OCI-LY7 (cell line): Measurements from ENCODE around the gene SHC1. TPM values are rescaled to one million over a fixed set of nuclear protein-coding genes. Genes with fewer than 3 reads are reported as not detected.

Experiments used
- BruUV-seq: library from RNA; stranded (reverse); fragments of 400-500 nt; replicated peaks from 2 replicates; lab custom pipeline; 2021; lab: Mats Ljungman, UMichigan
- CTCF ChIA-PET: fragments of 300-600 bp; sonication (Branson Sonifier 250); formaldehyde crosslinking; loops from one replicate; lab custom pipeline; 2022; ENCODE audit warnings: antibody characterized with exemption; ENCODE audit not compliant: unreplicated experiment; lab: Charles Lee
- POLR2A ChIA-PET: fragments of 300-600 bp; sonication (Branson Sonifier 250); formaldehyde crosslinking; loops from one replicate; lab custom pipeline; 2022; ENCODE audit warnings: antibody characterized with exemption; lab: Charles Lee
- DNase-seq: peaks from one replicate; pipeline ENCODE4 v3.0.0-alpha.2; 2015; ENCODE audit warnings: low spot score
- H2AFZ ChIP-seq: fragments of 200-600 bp; sonication (generic), shearing (Covaris generic); 2 replicates; pipeline ENCODE4 v1.6.1; 2014; ENCODE audit warnings: mild to moderate bottlenecking, antibody characterized with exemption, low read length, moderate library complexity
- H3K27ac ChIP-seq: fragments of 200-600 bp; sonication (generic); 2 replicates; pipeline ENCODE4 v1.5.1; 2014; ENCODE audit warnings: mixed run types, low read depth, mild to moderate bottlenecking, moderate library complexity, low read length, inconsistent platforms; ENCODE audit not compliant: poor library complexity, severe bottlenecking
- H3K36me3 ChIP-seq: fragments of 200-600 bp; sonication (generic); 2 replicates; pipeline ENCODE4 v1.6.1; 2014; ENCODE audit warnings: mild to moderate bottlenecking, antibody characterized with exemption, low read length, moderate library complexity, mixed read lengths; ENCODE audit not compliant: insufficient read depth
- H3K4me1 ChIP-seq: fragments of 200-600 bp; sonication (generic); 2 replicates; pipeline ENCODE4 v1.5.1; 2014; ENCODE audit warnings: mild to moderate bottlenecking, low read length; ENCODE audit not compliant: insufficient read depth, poor library complexity, severe bottlenecking
- H3K4me2 ChIP-seq: fragments of 200-600 bp; sonication (generic); 2 replicates; pipeline ENCODE4 v1.6.1; 2014; ENCODE audit warnings: mild to moderate bottlenecking, low read length
- H3K4me3 ChIP-seq: fragments of 200-600 bp; sonication (generic); 2 replicates; pipeline ENCODE4 v1.5.1; 2014; ENCODE audit warnings: mild to moderate bottlenecking, low read depth, low read length; ENCODE audit not compliant: poor library complexity, severe bottlenecking
- H3K79me2 ChIP-seq: fragments of 200-600 bp; sonication (generic); 2 replicates; pipeline ENCODE4 v1.6.1; 2016; ENCODE audit warnings: low read depth, mild to moderate bottlenecking, low read length, moderate library complexity, mixed read lengths; ENCODE audit not compliant: insufficient read depth
- H3K9me2 ChIP-seq: fragments of 200-600 bp; sonication (generic); 2 replicates; pipeline ENCODE4 v1.6.1; 2016; ENCODE audit warnings: mild to moderate bottlenecking, low read length, mixed read lengths; ENCODE audit not compliant: insufficient read depth
- H3K9me3 ChIP-seq: fragments of 200-600 bp; sonication (generic); 2 replicates; pipeline ENCODE4 v1.6.1; 2014; ENCODE audit warnings: mild to moderate bottlenecking, mixed run types, low read length, mixed read lengths
- H4K20me1 ChIP-seq: fragments of 200-600 bp; sonication (generic); 2 replicates; pipeline ENCODE4 v1.6.1; 2014; ENCODE audit warnings: mild to moderate bottlenecking, antibody characterized with exemption, low read length, moderate library complexity, mixed read lengths; ENCODE audit not compliant: insufficient read depth
- CTCF ChIP-seq: fragments of 200-600 bp; sonication (generic); conservative IDR thresholded peaks from 2 replicates; pipeline ENCODE4 v1.5.1; 2014; ENCODE audit warnings: mild to moderate bottlenecking, antibody characterized with exemption, low read length, moderate library complexity, mixed read lengths
- EZH2phosphoT487 ChIP-seq: fragments of 200-600 bp; sonication (generic); IDR thresholded peaks from 2 replicates; pipeline ENCODE4 v1.6.1; 2018; ENCODE audit warnings: low read depth, borderline replicate concordance, mild to moderate bottlenecking, mixed run types, antibody characterized with exemption, low read length, moderate library complexity, mixed read lengths
- intact Hi-C: fragments of 100-400 bp; cut with micrococcal nuclease; formaldehyde crosslinking; loops from one replicate; pipeline ENCODE4 v1.10.0; 2022; ENCODE audit not compliant: unreplicated experiment
- total RNA-seq, 2 experiments: library from RNA; depleted of rRNA in 1 of 2; stranded (reverse); fragments of >200 nt in 1 of 2; shearing (Covaris generic) in 1 of 2; gene quantifications; 2 replicates each; pipeline ENCODE4 v1.2.3, GENCODE V29; 2014 to 2022

SHC1 gene
- total RNA-seq, 2 experiments from 2014 or later = 37.6 to 77.4 TPM

- Histone ChIP-seq H3K4me3 (peak overlapping the region; percentile 64), H2AFZ (no peak overlapping the region), H3K4me1 (peaks cover 71% of the 10 kb centered on the region), H3K27ac (peak overlapping the region; percentile 79), H4K20me1 (no peaks in the 10 kb centered on the region), H3K36me3 (peaks cover 22% of the 10 kb centered on the region; the same call in 1 of the 2 replicates), H3K79me2 (no peaks in the 10 kb centered on the region), H3K9me2 (no peaks in the 10 kb centered on the region), H3K9me3 (no peaks in the 10 kb centered on the region), H3K4me2 (peak overlapping the region; percentile 77)
- TF ChIP-seq EZH2phosphoT487 = no peak
- no peak for TF ChIP-seq CTCF
- CTCF ChIA-PET = interaction anchor here (0.7 to 1.5 kb wide), 3 partner anchors 17 to 61 kb away, joined by 3 to 4 read pairs (median 3); no protein-coding TSS in a partner anchor
- intact Hi-C loops = loop anchor here (2.0 kb wide), 3 partner anchors 45 to 69 kb away; partner anchors contain the start of gene PYGO2
- DNase-seq = no peak
- BruUV-seq = no TSS peak
- POLR2A ChIA-PET = interaction anchor here (0.6 to 2.5 kb wide), 4 partner anchors 12 to 1093 kb away, joined by 3 to 10 read pairs (median 4); partner anchors contain the start of gene FLAD1
Measured at GRCh38 chr1:155015527-155016230, 45.1 kb upstream of the SHC1 start.

GRCh38 chr1:155014709-155015508 is 44.4 kb upstream of the SHC1 start:
- Histone ChIP-seq H4K20me1 (no peaks in the 10 kb centered on the region), H2AFZ (no peak overlapping the region), H3K4me3 (no peak overlapping the region), H3K27ac (peak overlapping the region; percentile 79), H3K9me3 (no peaks in the 10 kb centered on the region), H3K9me2 (no peaks in the 10 kb centered on the region), H3K4me2 (no peak overlapping the region), H3K4me1 (peaks cover 77% of the 10 kb centered on the region), H3K36me3 (peaks cover 22% of the 10 kb centered on the region; the same call in 1 of the 2 replicates), H3K79me2 (no peaks in the 10 kb centered on the region)
- intact Hi-C loops = no loop called here
- no TSS peak for BruUV-seq
- ChIA-PET CTCF (interaction anchor here (1.2 to 1.5 kb wide), 2 partner anchors 16 to 60 kb away, joined by 3 to 4 read pairs; no protein-coding TSS in a partner anchor), POLR2A (interaction anchor here (0.6 to 1.1 kb wide), 3 partner anchors 16 to 907 kb away, joined by 3 to 4 read pairs (median 3); partner anchors contain the start of gene FLAD1)
- no peak for TF ChIP-seq CTCF
- no peak for TF ChIP-seq EZH2phosphoT487
- no peak for DNase-seq
